Psoas muscle (tissue), 8 donors: ENCODE data around the gene OR6C76. TPM values are rescaled to one million over a fixed set of nuclear protein-coding genes. Genes with fewer than 3 reads are reported as not detected.

Experiments used
- ATAC-seq, 4 donors: fragments of 200-7000 bp; cut with Tn5 transposase; one replicate each; pipeline ENCODE4 v1.9.1; 2020; ENCODE audit warnings: moderate library complexity in 3 of 4, mild to moderate bottlenecking in 2 of 4
- DNase-seq, 2 donors: peaks; one replicate each; pipeline ENCODE4 v3.0.0-alpha.2; 2020
- H3K27ac ChIP-seq: fragments of 200-600 bp; one replicate; pipeline ENCODE4 v1.8.0; 2022
- H3K27me3 ChIP-seq, 3 donors: fragments of 200-600 bp in 1 of 3; one replicate each; pipeline versions ENCODE4 v1.6.1 to v1.8.0; 2013 to 2022; ENCODE audit warnings: low read length in 2 of 3, mild to moderate bottlenecking in 2 of 3, moderate library complexity in 1 of 3; ENCODE audit not compliant: insufficient read depth in 3 of 3
- H3K36me3 ChIP-seq, 2 donors: fragments of 200-600 bp in 1 of 2; one replicate each; pipeline versions ENCODE4 v1.6.1 to v1.8.0; 2013 to 2022; ENCODE audit warnings: low read depth in 1 of 2, mild to moderate bottlenecking in 1 of 2, moderate library complexity in 1 of 2; ENCODE audit not compliant: insufficient read depth in 1 of 2
- H3K4me1 ChIP-seq: fragments of 200-600 bp; one replicate; pipeline ENCODE4 v1.8.0; 2022
- H3K4me3 ChIP-seq: fragments of 200-600 bp; one replicate; pipeline ENCODE4 v1.8.0; 2022; ENCODE audit warnings: mild to moderate bottlenecking
- H3K9me3 ChIP-seq: fragments of 200-600 bp; one replicate; pipeline ENCODE4 v1.8.0; 2022
- CTCF ChIP-seq: fragments of 200-600 bp; IDR thresholded peaks from one replicate; pipeline ENCODE4 v1.8.0; 2022; ENCODE audit warnings: antibody characterized with exemption
- WGBS, 3 donors: extraction: QIAGEN DNeasy Blood & Tissue Kit; methylation state at CpG; one replicate each; pipeline versions ENCODE4 v1.1.6 to v1.1.7; 2013; 5-methylcytosine and 5-hydroxymethylcytosine counted together
- intact Hi-C, 2 donors: fragments of 100-400 bp; cut with DNase I; formaldehyde crosslinking; loops; one replicate each; pipeline versions ENCODE4 v1.11.0 to v1.14.2; 2022
- polyA plus RNA-seq, 3 donors: library from polyadenylated mRNA; stranded (reverse); fragments of 200-250 nt; gene quantifications; one replicate each; pipeline ENCODE4 v1.2.3, GENCODE V29; 2013
- total RNA-seq, 4 donors: library from RNA; stranded (reverse); fragmentation: NEBNext Ultra II Directional in 2 of 4; extraction: Animal tissue kit (Norgen Biotek cat#: 25700) in 2 of 4; gene quantifications; one replicate each; pipeline versions ENCODE4 v1.2.1 to v1.2.4, GENCODE V29; 2021 to 2023
- donor health status: healthy with polysubstance abuse.
- donor health status: DM: no; HTN: no; CAD: no; lungs with moderate emphysema.
- donor health status: Bipolar disorder and iron deficiency.
- donor health status: healthy.
- donor health status: DM: yes; HTN: yes; CAD: no.
- donor health status: DM: no; HTN: no; CAD: no.
- donor health status: DM: no; HTN: no; CAD: no.
- donor health status: DM: yes; HTN: yes; CAD: no.

OR6C76 gene
- total and polyA plus RNA-seq, 7 donors = not detected

- H3K4me3 ChIP-seq = no peak within 1 kb of the TSS
- no peaks in the 10 kb centered on the region for H3K27me3 ChIP-seq
- no peaks in the 10 kb centered on the region for H3K36me3 ChIP-seq
- H3K27ac ChIP-seq = no peak within 1 kb of the TSS
- TF ChIP-seq CTCF = no peak
- no peaks in the 10 kb centered on the region for H3K4me1 ChIP-seq
- DNase-seq (no peak), ATAC-seq (no peak)
- no peaks in the 10 kb centered on the region for H3K9me3 ChIP-seq
- intact Hi-C loops = no loop called here
- WGBS, 3 donors = 33 to 52% (median 34%) methylated on average over 3 of the region's 3 CpGs
These were observed 44.2 kb downstream of the OR6C76 start, which contains the start of gene OR6C70 for GRCh38 chr12:55470088-55470829. OR6C70 (minus strand) TSS chr12:55470138; CDS start chr12:55470138, 0 bp downstream.

- Histone ChIP-seq H3K27ac (no peak overlapping the region), H3K36me3 (no peaks in the 10 kb centered on the region), H3K27me3 (no peaks in the 10 kb centered on the region), H3K4me3 (no peak overlapping the region), H3K9me3 (no peaks in the 10 kb centered on the region), H3K4me1 (no peaks in the 10 kb centered on the region)
- intact Hi-C loops = no loop called here
- no peak for TF ChIP-seq CTCF
- 81 to 96% (median 88%) methylated on average over 1 of the region's 1 CpG for WGBS, 3 donors
- ATAC-seq (no peak), DNase-seq (no peak)
These were observed 46.2 kb downstream of the OR6C76 start for GRCh38 chr12:55472264-55472663.

Other genes with a start within 250 kb of the OR6C76 start
- gene OR10A7, start 205.2 kb upstream of the OR6C76 start, total RNA-seq = not detected
- gene OR10A7, start 205.2 kb upstream of the OR6C76 start, polyA plus RNA-seq = not detected
- gene OR6C74, start 181.6 kb upstream of the OR6C76 start, total RNA-seq = not detected
- not detected for gene OR6C74, start 181.6 kb upstream of the OR6C76 start, polyA plus RNA-seq
- not detected for gene OR6C6, start 129.7 kb upstream of the OR6C76 start, total RNA-seq
- not detected for gene OR6C6, start 129.7 kb upstream of the OR6C76 start, polyA plus RNA-seq
- gene OR6C1, start 111.9 kb upstream of the OR6C76 start, total RNA-seq = not detected
- not detected for gene OR6C1, start 111.9 kb upstream of the OR6C76 start, polyA plus RNA-seq
- not detected for gene OR6C3, start 95.5 kb upstream of the OR6C76 start, total RNA-seq
- not detected for gene OR6C3, start 95.5 kb upstream of the OR6C76 start, polyA plus RNA-seq
- not detected for gene OR6C75, start 63.3 kb upstream of the OR6C76 start, total RNA-seq
- not detected for gene OR6C75, start 63.3 kb upstream of the OR6C76 start, polyA plus RNA-seq
- gene OR6C65, start 25.7 kb upstream of the OR6C76 start, total RNA-seq = not detected
- gene OR6C65, start 25.7 kb upstream of the OR6C76 start, polyA plus RNA-seq = not detected
- not detected for gene OR6C2, start 17.8 kb downstream of the OR6C76 start, total RNA-seq
- not detected for gene OR6C2, start 17.8 kb downstream of the OR6C76 start, polyA plus RNA-seq
- gene OR6C70, start 43.9 kb downstream of the OR6C76 start, total RNA-seq = not detected
- gene OR6C70, start 43.9 kb downstream of the OR6C76 start, polyA plus RNA-seq = not detected
- not detected for gene OR6C68, start 66.1 kb downstream of the OR6C76 start, total RNA-seq
- gene OR6C68, start 66.1 kb downstream of the OR6C76 start, polyA plus RNA-seq = not detected
- gene OR6C4, start 123.3 kb downstream of the OR6C76 start, total RNA-seq = not detected
- gene OR6C4, start 123.3 kb downstream of the OR6C76 start, polyA plus RNA-seq = not detected
- gene OR2AP1, start 146.2 kb downstream of the OR6C76 start, total RNA-seq = not detected
- gene OR2AP1, start 146.2 kb downstream of the OR6C76 start, polyA plus RNA-seq = not detected
- gene OR10P1, start 210.6 kb downstream of the OR6C76 start, total RNA-seq = not detected
- not detected for gene OR10P1, start 210.6 kb downstream of the OR6C76 start, polyA plus RNA-seq